Activated T-helper 2 cell treated with anti-CD3 and anti-CD28 coated beads, Interferon-gamma antibody, Interleukin-2, Interleukin-4, amounts not matched to agents 10 μg/mL and 5 μg/mL and 100 μg/mL, durations not matched to agents 14 hours and 24 hours and 36 hours (primary cell): ENCODE data around the gene CALR3. TPM values are rescaled to one million over a fixed set of nuclear protein-coding genes. Genes with fewer than 3 reads are reported as not detected.

Source experiments
- DNase-seq: peaks from one replicate; pipeline ENCODE4 v3.0.0; 2021; ENCODE audit warnings: low spot score
- H3K27ac Mint-ChIP-seq: one replicate; pipeline ENCODE4 v1.8.0; 2021; ENCODE audit warnings: mixed read lengths
- H3K27me3 Mint-ChIP-seq: one replicate; pipeline ENCODE4 v1.8.0; 2021; ENCODE audit warnings: low read depth, mixed read lengths
- H3K36me3 Mint-ChIP-seq: one replicate; pipeline ENCODE4 v1.8.0; 2021; ENCODE audit warnings: low read depth, mixed read lengths
- H3K4me1 Mint-ChIP-seq: one replicate; pipeline ENCODE4 v1.8.0; 2021; ENCODE audit warnings: low read depth, mixed read lengths
- H3K4me3 Mint-ChIP-seq: one replicate; pipeline ENCODE4 v1.8.0; 2021; ENCODE audit warnings: low read depth, mild to moderate bottlenecking, moderate library complexity, mixed read lengths
- H3K9me3 Mint-ChIP-seq: one replicate; pipeline ENCODE4 v1.8.0; 2021; ENCODE audit warnings: mixed read lengths
- intact Hi-C: fragments of 100-400 bp; cut with micrococcal nuclease; formaldehyde crosslinking; loops from one replicate; pipeline ENCODE4 v1.15.1; 2023
- total RNA-seq: library from RNA; stranded (reverse); gene quantifications from 2 replicates; pipeline ENCODE4 v1.2.3, GENCODE V29; 2022

Gene CALR3
- total RNA-seq, 1 donor from 2014 or later = not detected

DNA sequence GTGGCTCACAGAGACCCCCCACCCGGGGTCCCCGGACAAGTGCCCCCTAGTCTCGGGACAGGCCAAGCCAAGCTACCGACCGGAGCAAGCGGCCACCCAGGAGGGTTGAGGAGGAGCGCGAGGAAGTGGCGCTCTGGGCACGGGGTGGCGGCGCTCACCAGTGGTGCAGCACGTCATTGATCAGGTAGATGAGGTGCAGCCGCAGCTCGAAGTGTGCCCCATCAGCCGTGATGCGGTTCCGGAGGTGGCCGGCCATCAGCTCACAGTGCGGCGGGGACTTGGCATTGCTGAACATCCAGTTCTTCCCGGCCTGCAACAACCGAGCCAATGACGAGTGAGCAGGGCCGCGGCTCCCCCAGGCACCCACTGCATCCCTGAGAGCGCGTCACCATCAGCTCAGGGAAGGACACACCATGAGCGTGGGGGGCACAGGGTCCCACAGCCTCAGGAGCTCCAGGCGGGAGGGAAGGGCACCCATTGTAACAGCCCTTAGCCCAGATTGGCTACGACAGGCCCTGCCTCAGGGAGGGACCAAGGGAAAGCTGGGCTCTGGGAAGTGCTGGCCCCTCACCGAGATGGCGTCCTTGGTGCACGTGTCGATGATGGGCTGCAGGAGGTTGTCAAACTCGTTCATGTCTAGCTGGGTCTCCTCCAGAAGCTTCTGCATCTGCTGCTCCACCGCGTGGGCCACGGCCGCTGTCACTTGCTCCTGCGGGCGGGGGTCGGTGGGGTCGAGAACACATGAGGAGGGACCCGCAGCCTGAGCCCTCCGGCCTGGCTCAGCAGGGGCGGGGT lies 36.7 kb upstream of the CALR3 start:
- no peak overlapping the region for H3K4me3 Mint-ChIP-seq
- no peaks in the 10 kb centered on the region for H3K27me3 Mint-ChIP-seq
- no peak overlapping the region for H3K27ac Mint-ChIP-seq
- H3K4me1 Mint-ChIP-seq = no peaks in the 10 kb centered on the region
- peaks cover 72% of the 10 kb centered on the region for H3K36me3 Mint-ChIP-seq
- intact Hi-C loops = no loop called here
- DNase-seq = no peak
- no peaks in the 10 kb centered on the region for H3K9me3 Mint-ChIP-seq

DNA sequence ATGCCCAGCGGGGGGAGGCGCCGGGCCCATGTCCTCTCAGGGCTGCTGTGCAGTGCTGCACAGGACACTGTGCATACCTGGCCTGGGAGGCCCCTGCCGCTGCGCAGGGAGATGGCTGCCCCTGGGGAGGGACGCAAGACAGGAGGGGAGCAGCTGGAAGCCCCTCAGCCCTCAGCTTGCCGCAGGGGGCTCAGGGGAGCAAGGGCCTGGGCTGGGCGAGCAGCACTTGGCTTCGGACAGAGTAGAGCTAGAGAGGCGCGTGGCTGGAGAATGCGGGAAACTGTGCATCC lies 35.4 kb upstream of the CALR3 start:
- Mint-ChIP-seq H3K4me3 (no peak overlapping the region), H3K9me3 (no peaks in the 10 kb centered on the region), H3K27ac (no peak overlapping the region), H3K4me1 (no peaks in the 10 kb centered on the region), H3K36me3 (peaks cover 65% of the 10 kb centered on the region), H3K27me3 (no peaks in the 10 kb centered on the region)
- intact Hi-C loops = no loop called here
- DNase-seq = no peak

DNA sequence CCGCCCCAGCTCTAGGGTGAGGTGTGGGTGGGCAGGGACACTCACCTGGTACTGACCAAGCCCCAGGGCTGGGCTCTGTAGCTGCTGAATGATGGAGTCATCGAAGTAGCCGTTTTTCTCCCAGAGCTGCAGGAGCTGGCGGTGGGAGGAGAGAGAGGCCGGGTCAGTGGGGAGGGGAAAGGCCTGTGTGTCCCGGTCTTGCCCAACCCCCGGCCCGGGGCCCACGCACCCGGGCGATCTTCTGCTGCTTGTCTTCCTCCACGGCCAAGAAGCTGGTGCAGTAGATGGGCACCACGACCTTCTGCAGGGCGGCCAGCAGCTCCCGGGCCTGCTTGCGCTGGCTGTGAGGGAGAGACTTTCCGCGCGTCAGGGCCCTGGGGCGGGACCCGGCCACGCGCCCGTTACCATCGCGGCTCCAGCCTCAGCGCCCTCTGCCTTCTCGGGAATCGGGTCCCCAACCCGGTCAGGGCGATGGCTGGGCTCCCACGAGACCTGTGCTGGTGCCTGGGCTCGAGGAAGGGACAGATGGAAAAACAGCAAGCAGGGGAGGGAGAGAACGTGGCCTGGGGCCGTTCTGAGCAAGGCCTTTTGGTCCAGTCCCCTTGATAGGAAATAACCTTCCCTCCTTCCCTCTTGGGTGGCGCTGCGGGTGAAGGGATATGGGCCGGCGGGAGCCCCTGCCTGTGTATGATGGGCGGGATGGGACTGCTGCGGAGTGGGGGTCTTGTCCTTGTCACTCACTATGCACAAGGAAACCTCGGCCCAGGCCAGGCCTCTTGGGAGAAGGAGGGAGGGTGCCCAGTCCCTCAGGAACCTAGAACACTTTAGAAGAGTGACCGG lies 34.8 kb upstream of the CALR3 start:
- Mint-ChIP-seq H3K4me1 (no peaks in the 10 kb centered on the region), H3K27ac (no peak overlapping the region), H3K36me3 (peaks cover 64% of the 10 kb centered on the region), H3K4me3 (no peak overlapping the region), H3K27me3 (no peaks in the 10 kb centered on the region), H3K9me3 (no peaks in the 10 kb centered on the region)
- intact Hi-C loops = no loop called here
- no peak for DNase-seq

DNA sequence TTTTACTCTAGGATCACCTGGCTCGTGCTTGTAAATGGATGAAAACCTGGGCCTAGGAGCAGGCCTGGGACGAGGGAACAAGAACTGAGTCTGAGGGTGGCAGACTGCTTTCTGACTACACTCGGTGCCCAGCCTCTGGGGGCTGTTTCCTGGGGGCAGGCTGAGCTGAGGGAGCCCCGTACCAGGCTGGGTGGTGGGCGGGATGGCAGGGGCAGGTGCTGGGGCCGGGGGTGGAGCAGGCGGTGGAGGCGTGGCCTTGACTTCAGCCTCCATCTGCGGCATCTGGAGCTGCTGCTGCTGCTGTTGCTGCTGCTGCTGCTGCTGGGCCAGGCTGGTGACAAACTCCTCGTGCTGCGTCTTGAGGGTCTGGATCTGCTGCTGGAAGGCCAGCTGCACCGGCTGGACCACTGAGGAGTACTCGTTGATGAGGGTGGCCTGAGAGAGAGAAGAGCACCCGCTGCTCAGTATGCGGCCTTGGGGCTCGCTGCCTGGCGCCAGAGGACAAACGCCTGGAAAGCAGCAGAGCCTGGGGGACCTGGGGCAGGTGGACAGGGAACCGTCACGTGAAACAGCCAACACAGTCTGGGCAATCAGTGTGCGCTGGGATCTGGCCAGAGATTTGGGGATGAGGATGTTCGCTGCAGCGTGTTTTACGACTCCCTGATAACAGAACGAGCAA lies 33.6 kb upstream of the CALR3 start:
- peaks cover 63% of the 10 kb centered on the region for H3K36me3 Mint-ChIP-seq
- no peak overlapping the region for H3K4me3 Mint-ChIP-seq
- no peaks in the 10 kb centered on the region for H3K4me1 Mint-ChIP-seq
- no peak for DNase-seq
- no peaks in the 10 kb centered on the region for H3K27me3 Mint-ChIP-seq
- no peak overlapping the region for H3K27ac Mint-ChIP-seq
- no peaks in the 10 kb centered on the region for H3K9me3 Mint-ChIP-seq
- intact Hi-C loops = no loop called here

DNA sequence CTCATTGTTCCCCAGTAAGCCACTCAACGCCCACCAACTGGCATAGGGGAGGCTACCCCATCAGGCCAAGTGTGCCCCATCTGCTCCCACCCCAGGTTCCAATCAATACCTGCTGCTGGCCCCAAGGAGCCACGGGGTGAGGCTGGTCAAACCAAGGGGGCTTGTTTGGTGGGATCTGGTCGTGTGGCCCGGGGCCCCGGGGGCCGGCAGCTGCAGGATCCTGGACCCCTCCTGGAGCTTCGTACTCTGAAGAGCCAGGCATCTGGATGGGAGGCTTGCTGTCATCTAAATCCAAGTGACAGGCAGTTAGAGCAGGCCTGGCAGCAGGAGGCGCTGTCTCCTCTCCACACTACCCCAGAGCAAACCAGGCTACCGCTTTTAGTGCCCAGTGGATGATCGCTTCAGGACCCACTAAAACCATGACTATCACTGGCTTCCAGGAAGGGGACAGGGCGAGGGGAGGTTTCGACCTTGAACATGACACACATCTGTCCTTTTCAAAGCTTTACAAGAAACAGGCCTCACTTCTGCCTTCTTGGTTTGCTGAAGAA lies 32.1 kb upstream of the CALR3 start:
- Mint-ChIP-seq H3K36me3 (peaks cover 63% of the 10 kb centered on the region), H3K27ac (no peak overlapping the region), H3K4me3 (no peak overlapping the region), H3K4me1 (no peaks in the 10 kb centered on the region), H3K9me3 (no peaks in the 10 kb centered on the region), H3K27me3 (no peaks in the 10 kb centered on the region)
- DNase-seq = peak; percentile 30
- intact Hi-C loops = no loop called here

DNA sequence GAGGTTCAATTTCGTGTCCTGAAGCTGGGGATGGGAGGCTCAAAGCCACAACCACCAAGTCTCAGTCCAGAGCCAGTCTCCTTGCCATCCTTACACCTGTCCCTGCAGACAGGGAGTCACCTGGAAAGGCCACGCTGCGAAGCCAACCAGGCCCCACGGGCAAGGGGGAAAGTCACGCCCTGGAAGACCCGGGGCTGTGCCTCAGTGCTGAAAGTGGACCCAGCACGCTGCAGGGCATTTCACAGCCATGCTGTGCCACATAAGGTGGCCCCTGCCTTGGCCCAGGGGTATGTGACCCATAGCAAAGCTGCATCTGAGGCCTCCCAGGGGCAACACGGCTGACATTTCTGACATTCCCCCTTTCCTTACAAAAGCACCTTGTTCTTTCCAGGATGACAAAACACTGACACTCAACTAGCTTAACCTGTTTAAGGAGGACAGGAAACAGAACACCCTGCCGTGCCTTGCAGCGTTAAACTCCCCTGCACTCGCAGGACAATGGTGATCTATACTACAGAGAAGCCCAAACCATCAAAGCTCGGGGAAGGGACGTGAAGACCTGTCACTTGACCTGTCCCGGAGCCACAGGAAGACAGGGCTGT lies 31.5 kb upstream of the CALR3 start:
- H3K27ac Mint-ChIP-seq = no peak overlapping the region
- intact Hi-C loops = no loop called here
- H3K27me3 Mint-ChIP-seq = no peaks in the 10 kb centered on the region
- no peaks in the 10 kb centered on the region for H3K9me3 Mint-ChIP-seq
- no peaks in the 10 kb centered on the region for H3K4me1 Mint-ChIP-seq
- peaks cover 67% of the 10 kb centered on the region for H3K36me3 Mint-ChIP-seq
- no peak overlapping the region for H3K4me3 Mint-ChIP-seq
- no peak for DNase-seq

DNA sequence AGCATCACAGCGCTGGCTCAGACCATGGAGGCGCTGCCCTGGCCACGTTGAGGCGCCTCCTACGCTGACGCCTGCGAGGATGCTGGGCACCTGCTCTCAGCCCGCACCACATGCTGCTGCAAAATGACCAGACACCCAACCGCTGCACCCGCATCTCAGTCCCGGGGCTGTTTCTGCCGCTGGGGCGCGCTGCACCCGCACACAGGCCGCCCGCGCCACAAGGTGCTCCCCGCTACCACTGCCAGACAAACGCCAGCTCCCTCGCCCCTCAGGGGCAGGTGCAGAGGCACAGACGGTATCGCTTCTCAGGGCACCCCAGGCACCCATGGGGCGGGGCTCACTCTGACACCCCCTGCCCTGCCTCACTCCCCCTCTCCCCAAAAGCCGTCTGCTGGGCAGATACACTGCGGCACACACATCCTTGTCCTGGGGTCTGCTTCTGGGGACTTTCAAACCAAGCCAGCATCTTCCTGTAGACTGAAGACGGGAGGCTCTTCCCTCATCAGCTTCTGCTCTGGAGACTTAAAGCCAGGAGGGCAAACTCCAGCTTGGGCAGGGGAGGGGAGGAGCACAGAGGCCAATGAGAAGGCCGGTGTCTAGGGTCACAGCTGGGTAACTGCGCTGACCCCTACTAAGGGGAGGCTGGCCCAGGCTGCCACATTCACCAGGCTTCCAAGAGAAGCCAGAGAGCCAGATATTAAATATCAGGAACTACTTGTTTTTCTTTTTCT lies 29.9 kb upstream of the CALR3 start:
- Mint-ChIP-seq H3K36me3 (peaks cover 60% of the 10 kb centered on the region), H3K4me1 (no peaks in the 10 kb centered on the region), H3K27ac (no peak overlapping the region), H3K27me3 (no peaks in the 10 kb centered on the region), H3K9me3 (no peaks in the 10 kb centered on the region), H3K4me3 (no peak overlapping the region)
- DNase-seq = no peak
- intact Hi-C loops = no loop called here

DNA sequence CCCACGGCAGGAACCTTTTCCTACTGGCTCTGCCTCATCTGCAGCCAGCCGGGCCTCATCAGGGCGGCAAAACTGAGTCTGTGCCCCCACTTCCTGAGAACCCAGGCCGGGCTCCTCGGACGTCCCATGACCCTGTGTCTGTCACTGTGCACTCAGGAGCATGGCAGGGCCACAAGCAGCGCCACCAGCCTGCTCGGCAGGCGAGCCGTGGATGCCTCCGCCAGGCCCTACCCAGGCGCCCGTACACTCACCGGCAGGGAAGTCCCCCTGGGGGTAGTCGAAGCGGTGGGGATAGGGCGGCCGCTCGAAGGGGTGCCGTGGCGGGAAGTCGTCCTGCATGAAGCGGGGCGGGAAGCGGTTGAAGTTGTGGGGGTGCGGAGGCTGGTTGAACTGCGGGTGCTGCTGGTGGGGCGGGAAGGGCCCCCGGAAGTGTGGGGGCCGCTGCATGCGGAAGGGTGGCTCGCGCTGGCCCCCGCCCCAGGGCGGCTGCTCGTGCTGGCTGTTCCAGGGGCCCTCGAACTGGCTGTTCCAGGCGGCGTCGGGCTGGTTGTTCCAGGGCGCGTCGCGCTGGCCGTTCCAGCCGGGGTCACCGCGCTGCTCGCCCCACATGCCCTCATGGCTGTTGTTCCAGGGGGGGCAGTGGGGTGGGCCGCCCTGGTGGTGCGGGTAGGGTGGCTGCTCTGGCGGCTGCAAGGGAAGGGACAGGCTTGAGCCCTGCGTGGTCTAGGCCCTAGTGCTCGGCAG lies 29.2 kb upstream of the CALR3 start:
- Mint-ChIP-seq H3K4me1 (no peaks in the 10 kb centered on the region), H3K27me3 (no peaks in the 10 kb centered on the region), H3K27ac (no peak overlapping the region), H3K9me3 (no peaks in the 10 kb centered on the region), H3K4me3 (no peak overlapping the region), H3K36me3 (peaks cover 66% of the 10 kb centered on the region)
- no peak for DNase-seq
- intact Hi-C loops = no loop called here

DNA sequence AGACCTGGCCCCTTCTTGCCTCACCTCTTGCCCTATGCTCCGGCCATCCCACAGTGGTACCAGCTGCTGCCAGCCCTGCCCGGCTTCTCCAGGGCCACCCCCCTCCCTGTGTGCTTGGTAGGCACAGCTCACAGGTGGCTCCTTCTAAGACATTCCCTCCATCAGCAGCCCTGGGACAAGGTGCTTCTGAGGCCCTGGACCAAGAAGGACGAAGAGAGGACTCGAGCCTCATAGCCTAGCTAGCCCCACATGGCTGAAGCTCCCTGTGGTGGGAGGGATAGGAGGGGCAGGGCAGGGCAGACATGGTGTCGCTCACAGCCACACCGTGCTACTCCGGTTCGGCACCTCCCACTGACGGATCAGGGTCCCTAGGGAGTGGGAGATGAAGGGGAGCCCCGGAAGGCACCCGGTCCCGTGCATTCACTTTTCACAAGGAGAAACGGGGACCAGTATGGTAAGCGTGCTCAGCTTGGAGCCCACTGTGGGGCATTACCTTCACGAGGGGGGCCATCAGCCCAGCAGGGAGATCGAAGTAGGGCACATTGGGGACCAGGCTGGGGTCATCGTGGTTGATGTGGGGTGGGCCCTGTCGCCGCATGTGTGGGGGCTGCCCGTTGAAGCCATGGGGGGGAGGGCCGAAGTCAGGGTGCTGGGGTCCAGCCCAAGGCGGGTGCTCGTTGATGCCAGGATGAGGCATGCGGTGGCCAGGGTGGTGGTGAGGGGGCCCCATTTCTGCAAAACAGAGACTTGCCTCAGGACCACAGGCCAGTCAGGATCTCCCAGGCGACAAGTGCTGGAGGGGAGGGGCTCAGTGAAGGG lies 26.8 kb upstream of the CALR3 start:
- H3K36me3 Mint-ChIP-seq = peaks cover 70% of the 10 kb centered on the region

DNA sequence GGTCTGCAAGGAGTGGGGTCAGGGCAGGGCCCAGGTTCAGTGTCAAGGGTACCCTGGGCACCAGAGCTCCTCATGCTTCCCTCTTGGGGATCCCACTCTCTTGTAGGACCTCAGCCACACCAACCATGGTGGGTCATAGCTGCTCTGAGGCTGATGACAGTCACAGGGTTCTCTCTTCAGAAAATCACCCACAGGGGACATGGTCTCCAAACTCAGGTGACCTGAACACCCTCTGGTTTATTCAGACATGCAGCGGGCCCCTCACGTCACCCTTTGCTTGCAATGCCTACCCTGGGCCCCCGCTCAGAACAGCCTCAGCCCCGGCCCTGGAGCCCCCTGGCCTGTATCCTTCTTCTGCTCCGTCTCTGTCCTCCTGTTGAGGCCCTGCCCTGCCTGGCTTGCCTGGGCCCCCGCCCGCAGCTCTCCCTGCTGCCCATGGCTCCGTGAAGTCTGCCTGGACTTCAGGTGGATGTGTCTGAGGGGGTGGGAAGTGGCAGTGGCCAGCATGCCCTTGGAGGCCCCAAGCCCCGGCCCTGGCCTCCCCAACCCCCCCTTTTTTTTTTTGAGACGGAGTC lies 25.8 kb upstream of the CALR3 start:
- no peaks in the 10 kb centered on the region for H3K9me3 Mint-ChIP-seq
- H3K4me1 Mint-ChIP-seq = no peaks in the 10 kb centered on the region
- DNase-seq = no peak
- peaks cover 74% of the 10 kb centered on the region for H3K36me3 Mint-ChIP-seq
- no peak overlapping the region for H3K27ac Mint-ChIP-seq
- no peak overlapping the region for H3K4me3 Mint-ChIP-seq
- no peaks in the 10 kb centered on the region for H3K27me3 Mint-ChIP-seq
- intact Hi-C loops = no loop called here

More for the DNA sequence above, 26.8 kb upstream of the CALR3 start:
- H3K27me3 Mint-ChIP-seq = no peaks in the 10 kb centered on the region
- no peaks in the 10 kb centered on the region for H3K4me1 Mint-ChIP-seq
- no peak overlapping the region for H3K27ac Mint-ChIP-seq
- intact Hi-C loops = no loop called here
- H3K4me3 Mint-ChIP-seq = no peak overlapping the region
- no peak for DNase-seq
- no peaks in the 10 kb centered on the region for H3K9me3 Mint-ChIP-seq
